ENCODE measurements around the gene EHD2. TPM values are rescaled to one million over a fixed set of nuclear protein-coding genes. Genes with fewer than 3 reads are reported as not detected.

EHD2 gene
- total RNA-seq, 1 donor from 2014 or later = 10.3 TPM

DNA sequence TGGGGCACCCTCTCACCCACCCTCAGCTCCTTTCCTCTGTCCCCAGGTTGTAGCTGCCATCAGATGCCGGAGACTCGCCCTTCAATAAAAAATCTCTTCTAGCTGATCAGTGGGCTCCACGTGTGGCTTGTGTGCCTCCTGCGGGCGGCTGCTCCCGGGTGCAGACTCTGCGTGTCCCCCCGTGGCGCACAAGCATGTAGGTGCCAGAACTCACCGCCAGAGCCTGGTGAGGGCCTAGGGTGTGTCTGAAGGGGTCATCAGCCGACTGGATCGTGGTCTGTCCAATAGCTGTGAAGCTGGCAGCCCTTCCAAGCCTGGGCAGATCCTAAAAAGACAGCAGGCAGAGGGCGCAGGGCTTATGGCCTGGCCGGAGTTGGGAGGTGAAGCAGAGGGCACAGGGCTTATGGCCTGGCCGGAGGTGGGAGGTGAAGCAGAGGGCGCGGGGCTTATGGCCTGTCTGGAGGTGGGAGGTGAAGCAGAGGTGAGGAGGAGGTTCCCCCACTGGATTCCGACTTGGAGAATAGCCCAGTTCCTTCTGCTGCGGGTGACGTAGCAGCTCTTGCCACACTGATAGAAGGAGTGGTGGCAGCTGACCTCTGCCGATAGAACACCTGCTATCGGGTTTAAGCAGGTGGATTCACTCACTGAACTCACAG, 43.9 kb downstream of the EHD2 start:
- Mint-ChIP-seq H3K4me3 (no peak overlapping the region), H3K4me1 (ENCODE audit: unreplicated experiment) (no peaks in the 10 kb centered on the region), H3K27ac (peak overlapping the region; percentile 43), H3K27me3 (no peaks in the 10 kb centered on the region), H3K36me3 (peaks cover 28% of the 10 kb centered on the region), H3K9me3 (no peaks in the 10 kb centered on the region)
- DNase-seq (ENCODE audit: extremely low spot score, unreplicated experiment) = no peak
- TF ChIP-seq, protein P1, sequence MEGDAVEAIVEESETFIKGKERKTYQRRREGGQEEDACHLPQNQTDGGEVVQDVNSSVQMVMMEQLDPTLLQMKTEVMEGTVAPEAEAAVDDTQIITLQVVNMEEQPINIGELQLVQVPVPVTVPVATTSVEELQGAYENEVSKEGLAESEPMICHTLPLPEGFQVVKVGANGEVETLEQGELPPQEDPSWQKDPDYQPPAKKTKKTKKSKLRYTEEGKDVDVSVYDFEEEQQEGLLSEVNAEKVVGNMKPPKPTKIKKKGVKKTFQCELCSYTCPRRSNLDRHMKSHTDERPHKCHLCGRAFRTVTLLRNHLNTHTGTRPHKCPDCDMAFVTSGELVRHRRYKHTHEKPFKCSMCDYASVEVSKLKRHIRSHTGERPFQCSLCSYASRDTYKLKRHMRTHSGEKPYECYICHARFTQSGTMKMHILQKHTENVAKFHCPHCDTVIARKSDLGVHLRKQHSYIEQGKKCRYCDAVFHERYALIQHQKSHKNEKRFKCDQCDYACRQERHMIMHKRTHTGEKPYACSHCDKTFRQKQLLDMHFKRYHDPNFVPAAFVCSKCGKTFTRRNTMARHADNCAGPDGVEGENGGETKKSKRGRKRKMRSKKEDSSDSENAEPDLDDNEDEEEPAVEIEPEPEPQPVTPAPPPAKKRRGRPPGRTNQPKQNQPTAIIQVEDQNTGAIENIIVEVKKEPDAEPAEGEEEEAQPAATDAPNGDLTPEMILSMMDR (conservative IDR thresholded peaks at IDR 0.05) = no peak

DNA sequence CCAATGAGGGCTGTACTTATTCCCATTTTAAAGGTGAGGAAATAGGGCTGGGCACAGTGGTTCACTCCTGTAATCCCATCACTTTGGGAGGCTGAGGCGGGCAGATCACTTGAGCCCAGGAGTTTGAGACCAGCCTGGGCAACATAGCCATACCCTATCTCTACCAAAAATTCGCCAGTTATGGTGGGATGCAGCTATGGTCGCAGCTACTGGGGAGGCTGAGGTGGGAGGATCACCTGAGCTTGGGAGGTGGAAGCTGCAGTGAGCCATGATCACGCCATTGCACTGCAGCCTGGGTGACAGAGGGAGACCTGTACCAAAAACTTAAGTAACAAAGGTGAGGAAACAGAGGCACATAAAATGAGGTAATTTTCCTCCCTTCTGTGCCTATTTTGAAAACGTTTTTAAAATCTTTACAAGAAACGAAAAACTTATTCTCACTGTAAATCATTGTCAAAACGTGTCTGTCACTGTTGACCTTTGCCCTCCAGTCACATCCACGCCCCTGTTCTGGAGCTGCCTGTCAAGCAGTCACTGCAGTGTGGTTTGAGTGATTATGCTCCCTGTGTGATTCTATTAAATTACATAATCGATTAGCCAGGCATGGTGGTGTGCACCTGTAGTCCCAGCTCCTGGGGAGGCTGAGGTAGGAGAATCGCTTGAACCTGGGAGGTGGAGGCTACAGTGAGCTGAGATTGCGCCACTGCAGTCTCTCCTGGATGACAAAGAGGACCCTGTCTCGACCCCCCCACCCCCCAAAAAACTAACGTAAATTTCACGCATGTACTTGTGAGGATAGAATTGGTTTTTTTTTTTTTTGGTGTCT, 44.6 kb downstream of the EHD2 start:
- H3K27ac Mint-ChIP-seq = peak overlapping the region; percentile 55
- TF ChIP-seq, protein P1 (conservative IDR thresholded peaks at IDR 0.05) = no peak
- no peaks in the 10 kb centered on the region for H3K27me3 Mint-ChIP-seq
- no peaks in the 10 kb centered on the region for H3K9me3 Mint-ChIP-seq
- H3K4me1 Mint-ChIP-seq (ENCODE audit: unreplicated experiment) = no peaks in the 10 kb centered on the region
- no peak overlapping the region for H3K4me3 Mint-ChIP-seq
- DNase-seq (ENCODE audit: extremely low spot score, unreplicated experiment) = no peak
- peaks cover 28% of the 10 kb centered on the region for H3K36me3 Mint-ChIP-seq

DNA sequence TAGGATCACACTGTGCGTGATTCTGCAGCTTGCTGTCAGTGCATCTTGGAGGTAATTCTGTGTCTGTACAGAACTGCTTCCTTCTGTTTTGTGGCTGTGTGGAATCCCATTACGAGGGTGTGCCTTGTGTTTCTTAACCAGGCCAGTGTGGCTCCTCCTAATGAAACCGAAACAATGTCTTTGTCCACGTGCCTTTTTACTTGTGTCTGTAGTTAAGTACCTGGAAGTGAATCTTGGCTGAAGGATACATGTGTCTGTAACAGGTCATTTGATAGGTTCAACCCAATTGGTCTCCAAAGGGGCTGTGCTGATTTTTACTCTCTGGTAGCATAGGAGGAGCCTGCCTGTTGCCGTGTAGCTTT, 45.2 kb downstream of the EHD2 start:
- no peaks in the 10 kb centered on the region for H3K27me3 Mint-ChIP-seq
- H3K36me3 Mint-ChIP-seq = peaks cover 25% of the 10 kb centered on the region
- TF ChIP-seq, protein P1 (conservative IDR thresholded peaks at IDR 0.05) = no peak
- H3K4me1 Mint-ChIP-seq (ENCODE audit: unreplicated experiment) = no peaks in the 10 kb centered on the region
- no peak for DNase-seq (ENCODE audit: extremely low spot score, unreplicated experiment)
- no peaks in the 10 kb centered on the region for H3K9me3 Mint-ChIP-seq
- peak overlapping the region; percentile 55 for H3K27ac Mint-ChIP-seq
- no peak overlapping the region for H3K4me3 Mint-ChIP-seq

DNA sequence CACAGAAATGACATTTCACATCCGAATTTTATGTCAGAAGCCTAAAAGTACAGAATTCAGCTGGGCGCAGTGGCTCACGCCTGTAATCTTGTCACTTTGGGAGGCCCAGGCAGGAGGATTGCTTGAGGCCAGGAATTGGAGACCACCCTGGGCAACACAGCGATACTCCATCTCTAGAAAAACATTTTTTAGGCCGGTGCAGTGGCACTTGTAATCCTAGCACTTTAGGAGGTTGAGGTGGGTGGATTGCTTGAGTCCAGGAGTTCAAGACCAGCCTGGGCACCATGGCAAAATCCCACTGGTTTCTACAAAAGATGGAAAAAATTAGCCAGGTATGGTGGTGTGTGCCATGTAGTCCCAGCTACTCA, 47.4 kb downstream of the EHD2 start:
- Mint-ChIP-seq H3K9me3 (no peaks in the 10 kb centered on the region), H3K36me3 (peaks cover 17% of the 10 kb centered on the region), H3K4me3 (no peak overlapping the region), H3K27ac (no peak overlapping the region), H3K27me3 (no peaks in the 10 kb centered on the region), H3K4me1 (ENCODE audit: unreplicated experiment) (no peaks in the 10 kb centered on the region)
- DNase-seq (ENCODE audit: extremely low spot score, unreplicated experiment) = no peak
- TF ChIP-seq, protein P1 (conservative IDR thresholded peaks at IDR 0.05) = no peak

DNA sequence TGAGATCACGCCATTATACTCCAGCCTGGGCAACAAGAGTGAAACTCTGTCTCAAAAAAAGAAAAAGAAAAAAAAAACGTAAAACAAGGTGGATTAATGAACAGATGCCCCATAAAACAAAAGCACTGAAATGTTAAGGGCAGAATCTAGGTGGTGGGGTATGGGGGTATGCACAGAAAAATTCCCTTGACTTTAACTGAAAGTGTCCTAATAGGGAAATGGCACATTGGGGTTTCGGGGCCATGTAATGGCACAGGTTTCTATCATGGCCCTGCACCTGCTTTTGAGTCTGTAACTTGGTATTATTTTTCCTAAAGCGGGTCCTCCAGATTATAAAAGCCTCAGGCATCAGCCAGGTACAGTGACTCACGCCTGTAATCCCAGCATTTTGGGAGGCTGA, 48.3 kb downstream of the EHD2 start:
- no peak overlapping the region for H3K4me3 Mint-ChIP-seq
- DNase-seq (ENCODE audit: extremely low spot score, unreplicated experiment) = no peak
- no peak overlapping the region for H3K27ac Mint-ChIP-seq
- no peaks in the 10 kb centered on the region for H3K27me3 Mint-ChIP-seq
- peaks cover 17% of the 10 kb centered on the region for H3K36me3 Mint-ChIP-seq
- TF ChIP-seq, protein P1 (conservative IDR thresholded peaks at IDR 0.05) = no peak
- H3K9me3 Mint-ChIP-seq = no peaks in the 10 kb centered on the region
- H3K4me1 Mint-ChIP-seq (ENCODE audit: unreplicated experiment) = no peaks in the 10 kb centered on the region
